GM06990 (cell line): ENCODE results near the gene CTSF.

Experiments
- DNase-seq: peaks from one replicate; pipeline ENCODE4 v3.0.0-alpha.2; 2011; ENCODE audit not compliant: insufficient read length; ENCODE audit errors: extremely low read depth
- H3K27me3 ChIP-seq: replicated peaks from 2 replicates; pipeline ENCODE4 v1.6.0; 2011; ENCODE audit warnings: low read length; ENCODE audit not compliant: control insufficient read depth, insufficient read depth
- H3K36me3 ChIP-seq: 2 replicates; pipeline ENCODE4 v1.5.1; 2011; ENCODE audit warnings: low read length; ENCODE audit not compliant: control insufficient read depth, insufficient read depth
- H3K4me3 ChIP-seq: replicated peaks from 2 replicates; pipeline ENCODE4 v1.5.1; 2011; ENCODE audit warnings: low read depth, mild to moderate bottlenecking, control low read depth, low read length
- TF ChIP-seq, protein P1 (sequence below): IDR thresholded peaks from 2 replicates; pipeline ENCODE4 v1.5.1; 2011; ENCODE audit warnings: low read length, control low read depth, mild to moderate bottlenecking, inconsistent platforms; ENCODE audit not compliant: insufficient read depth, poor library complexity, severe bottlenecking

Gene CTSF

DNA sequence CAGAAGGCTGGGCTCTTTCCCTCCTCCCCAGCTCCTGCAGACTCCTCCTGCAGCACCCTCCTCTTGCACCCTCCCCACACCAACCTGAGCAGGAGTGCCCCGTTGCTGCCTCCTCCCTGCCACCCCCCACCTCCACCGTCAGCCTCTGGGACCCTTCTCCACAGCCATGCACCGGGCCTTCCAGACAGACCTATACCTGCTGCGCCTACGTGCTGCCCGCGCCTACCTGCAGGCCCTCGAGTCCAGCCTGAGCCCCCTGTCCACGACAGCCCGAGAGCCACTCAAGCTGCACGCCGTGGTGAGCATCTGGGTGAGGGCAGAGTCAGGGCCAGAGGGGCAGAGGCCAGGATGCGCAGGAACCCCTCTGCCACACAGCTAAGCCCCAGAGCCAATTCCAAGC lies 38.8 kb downstream of the CTSF start:
- H3K27me3 ChIP-seq: no peaks in the 10 kb centered on the region
- H3K4me3 ChIP-seq: no peak overlapping the region
- peaks cover 2% of the 10 kb centered on the region for H3K36me3 ChIP-seq
- TF ChIP-seq, protein P1, sequence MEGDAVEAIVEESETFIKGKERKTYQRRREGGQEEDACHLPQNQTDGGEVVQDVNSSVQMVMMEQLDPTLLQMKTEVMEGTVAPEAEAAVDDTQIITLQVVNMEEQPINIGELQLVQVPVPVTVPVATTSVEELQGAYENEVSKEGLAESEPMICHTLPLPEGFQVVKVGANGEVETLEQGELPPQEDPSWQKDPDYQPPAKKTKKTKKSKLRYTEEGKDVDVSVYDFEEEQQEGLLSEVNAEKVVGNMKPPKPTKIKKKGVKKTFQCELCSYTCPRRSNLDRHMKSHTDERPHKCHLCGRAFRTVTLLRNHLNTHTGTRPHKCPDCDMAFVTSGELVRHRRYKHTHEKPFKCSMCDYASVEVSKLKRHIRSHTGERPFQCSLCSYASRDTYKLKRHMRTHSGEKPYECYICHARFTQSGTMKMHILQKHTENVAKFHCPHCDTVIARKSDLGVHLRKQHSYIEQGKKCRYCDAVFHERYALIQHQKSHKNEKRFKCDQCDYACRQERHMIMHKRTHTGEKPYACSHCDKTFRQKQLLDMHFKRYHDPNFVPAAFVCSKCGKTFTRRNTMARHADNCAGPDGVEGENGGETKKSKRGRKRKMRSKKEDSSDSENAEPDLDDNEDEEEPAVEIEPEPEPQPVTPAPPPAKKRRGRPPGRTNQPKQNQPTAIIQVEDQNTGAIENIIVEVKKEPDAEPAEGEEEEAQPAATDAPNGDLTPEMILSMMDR: no peak
- DNase-seq: no peak

DNA sequence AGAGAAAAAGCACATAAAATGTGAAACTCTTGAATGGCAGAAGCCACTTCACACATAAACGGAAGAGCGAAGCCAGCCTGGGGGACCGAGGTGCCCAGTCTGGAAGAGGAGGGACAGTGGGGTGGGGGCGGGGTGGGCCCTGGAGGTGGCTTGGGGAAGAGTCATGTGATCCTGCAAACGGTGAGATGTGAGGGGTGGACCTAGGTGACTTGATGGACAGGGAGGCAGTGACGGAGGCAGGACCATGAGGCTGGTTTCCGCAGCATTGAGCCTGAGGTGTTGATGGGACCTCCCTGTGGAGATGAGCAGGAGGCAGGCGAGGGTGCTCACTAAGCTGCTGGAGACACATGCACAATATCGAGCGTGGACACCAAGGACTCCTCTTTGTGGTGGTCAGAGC lies 39.3 kb downstream of the CTSF start:
- H3K27me3 ChIP-seq: no peaks in the 10 kb centered on the region
- DNase-seq: no peak
- TF ChIP-seq, protein P1: no peak
- no peak overlapping the region for H3K4me3 ChIP-seq
- peaks cover 2% of the 10 kb centered on the region for H3K36me3 ChIP-seq

DNA sequence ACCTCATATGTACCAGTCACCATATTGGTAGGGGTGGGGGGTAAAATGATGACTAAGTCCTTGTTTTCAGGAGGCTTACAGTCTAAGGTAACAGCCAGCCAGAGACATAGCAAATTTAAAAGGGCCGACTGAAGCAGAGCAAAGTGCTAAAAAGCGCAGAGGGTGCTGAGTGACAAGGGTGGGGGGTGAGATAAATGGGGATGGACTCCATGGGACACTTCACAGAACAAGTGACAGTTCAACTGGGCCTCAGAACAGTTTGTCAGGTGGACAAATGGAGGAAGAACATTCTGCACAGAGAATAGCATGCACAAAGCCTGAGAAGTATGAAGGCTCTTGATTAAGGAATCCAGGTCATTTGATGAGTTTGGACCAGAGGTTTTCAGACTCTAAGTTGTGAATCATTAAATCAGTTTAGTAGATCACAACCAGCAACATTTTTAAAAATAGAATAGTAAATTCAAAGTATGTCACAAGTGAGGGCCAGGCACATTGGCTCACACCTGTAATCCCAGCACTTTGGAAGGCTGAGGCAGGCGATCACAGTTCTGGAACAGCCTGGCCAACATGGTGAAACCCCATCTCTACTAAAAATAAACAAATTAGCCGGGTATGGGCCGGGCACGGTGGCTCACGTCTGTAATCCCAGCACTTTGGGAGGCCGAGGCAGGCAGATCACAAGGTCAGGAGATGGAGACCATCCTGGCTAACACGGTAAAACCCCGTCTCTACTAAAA lies 43.9 kb downstream of the CTSF start:
- Histone ChIP-seq H3K27me3 (no peaks in the 10 kb centered on the region), H3K4me3 (no peak overlapping the region), H3K36me3 (peaks cover 12% of the 10 kb centered on the region)
- TF ChIP-seq, protein P1: no peak
- DNase-seq: no peak

DNA sequence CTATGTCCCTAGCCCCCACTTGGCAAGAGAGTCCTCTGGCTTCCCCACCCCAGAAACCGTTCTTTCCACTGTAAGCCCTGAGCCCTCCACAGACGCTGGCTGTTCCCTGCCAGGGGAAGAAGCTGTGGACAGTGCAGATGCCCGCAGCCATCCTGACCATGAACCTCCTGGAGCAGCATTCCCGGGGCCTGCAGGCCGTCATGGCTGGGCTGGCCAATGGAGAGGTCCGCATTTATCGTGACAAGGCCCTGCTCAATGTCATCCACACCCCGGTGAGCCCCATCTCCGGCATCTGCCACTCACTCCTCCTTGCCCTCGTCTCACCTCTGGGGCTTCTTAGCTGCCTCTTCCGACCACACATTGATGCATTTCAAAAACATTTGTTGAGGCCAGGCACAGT lies 44.8 kb downstream of the CTSF start:
- H3K4me3 ChIP-seq: no peak overlapping the region
- H3K27me3 ChIP-seq: no peaks in the 10 kb centered on the region
- TF ChIP-seq, protein P1: no peak
- peaks cover 14% of the 10 kb centered on the region for H3K36me3 ChIP-seq
- DNase-seq: no peak
